Gastrocnemius medialis (tissue), 4 donors: ENCODE results near the gene MRPL23. TPM values are rescaled to one million over a fixed set of nuclear protein-coding genes. Genes with fewer than 3 reads are reported as not detected.
A peak's percentile ranks its signal among the peaks of the same experiment; 100 is the strongest.

Experiments
- ATAC-seq, 2 donors: fragments of 150-250 bp; one replicate each; pipeline ENCODE4 v1.9.1; 2016
- DNase-seq, 2 donors: peaks; one replicate each; pipeline ENCODE4 v3.0.0-alpha.2; 2019
- H3K27ac ChIP-seq, 4 donors: fragments of 200-600 bp; sonication (generic); 1 replicate in 1 of 4; 2 replicates in 3 of 4; pipeline ENCODE4 v1.5.1; 2016 to 2018; ENCODE audit warnings: mild to moderate bottlenecking in 2 of 4, moderate library complexity in 1 of 4
- H3K27me3 ChIP-seq, 3 donors: fragments of 200-600 bp; sonication (generic) in 2 of 3; 1 replicate in 1 of 3; 2 replicates in 2 of 3; pipeline versions ENCODE4 v1.5.1 to v1.6.0; 2016 to 2019; ENCODE audit warnings: mild to moderate bottlenecking in 1 of 3, moderate library complexity in 1 of 3
- H3K36me3 ChIP-seq, 2 donors: fragments of 200-600 bp; sonication (generic) in 1 of 2; one replicate each; pipeline ENCODE4 v1.5.1; 2017 to 2018
- H3K4me1 ChIP-seq, 2 donors: fragments of 200-600 bp; sonication (generic) in 1 of 2; one replicate each; pipeline ENCODE4 v1.5.1; 2016 to 2017; ENCODE audit warnings: mild to moderate bottlenecking in 2 of 2
- H3K4me3 ChIP-seq, 4 donors: fragments of 200-600 bp; sonication (generic) in 3 of 4; 1 replicate in 1 of 4; 2 replicates in 3 of 4; pipeline ENCODE4 v1.5.1; 2016 to 2019; ENCODE audit warnings: mild to moderate bottlenecking in 2 of 4
- H3K9me3 ChIP-seq, 3 donors: fragments of 200-600 bp; sonication (generic) in 2 of 3; 1 replicate in 1 of 3; 2 replicates in 2 of 3; pipeline ENCODE4 v1.5.1; 2016 to 2019
- CTCF ChIP-seq, 5 experiments: fragments of 450-650 bp in 3 of 5; fragments of 200-600 bp in 2 of 5; sonication (generic) in 2 of 5; IDR thresholded peaks in 4 of 5; conservative IDR thresholded peaks in 1 of 5; 1 replicate in 4 of 5; 2 replicates in 1 of 5; pipeline ENCODE4 v1.5.1; 2016 to 2019; ENCODE audit warnings: antibody characterized with exemption in 5 of 5, mild to moderate bottlenecking in 3 of 5, moderate library complexity in 3 of 5
- POLR2A ChIP-seq, 2 donors: fragments of 450-650 bp; IDR thresholded peaks; one replicate each; pipeline ENCODE4 v1.6.1; 2017; ENCODE audit warnings: antibody characterized with exemption in 2 of 2, mild to moderate bottlenecking in 2 of 2, moderate library complexity in 2 of 2
- in situ Hi-C, 4 donors: fragments of 200-750 bp; cut with MboI; loops; one replicate each; pipeline versions ENCODE4 v1.15.0 to v1.8.0; 2017; ENCODE audit warnings: low sequenced_read_pairs in 4 of 4
- intact Hi-C: fragments of 100-400 bp; cut with DNase I; formaldehyde crosslinking; loops from one replicate; pipeline ENCODE4 v1.15.1; 2023; ENCODE audit warnings: low total_unique reads
- total RNA-seq, 4 donors: library from RNA; depleted of rRNA; stranded (reverse); fragments of >200 nt; gene quantifications; one replicate each; pipeline versions ENCODE4 v1.1.0 to v1.2.3, GENCODE V29; 2016

MRPL23 gene
- total RNA-seq, 4 donors from 2014 or later: 128 to 243 (median 187) TPM

DNA sequence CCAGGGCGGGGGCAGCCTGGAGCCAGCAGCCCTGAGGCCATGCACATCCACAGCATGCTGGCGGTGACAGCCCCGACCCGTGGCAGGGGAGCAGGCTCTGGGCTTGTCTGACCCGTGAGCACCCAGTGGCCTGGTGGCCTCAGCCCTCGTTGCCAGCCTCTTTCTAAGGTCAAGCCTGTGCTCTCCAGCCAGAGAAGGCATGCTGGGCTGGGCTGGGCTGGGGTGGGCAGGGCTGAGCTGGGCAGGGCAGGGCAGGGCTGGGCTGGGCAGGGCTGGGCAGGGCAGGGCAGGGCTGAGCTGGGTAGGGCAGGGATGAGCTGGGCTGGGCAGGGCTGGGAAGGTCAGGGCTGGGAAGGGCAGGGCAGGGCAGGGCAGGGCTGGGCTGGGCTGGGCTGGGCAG lies 39.9 kb downstream of the MRPL23 start:
- no peak overlapping the region for H3K4me3 ChIP-seq
- H3K27me3 ChIP-seq: no peaks in the 10 kb centered on the region
- ATAC-seq (peak in 1 of 2 donors; percentile 46), DNase-seq (no peak)
- H3K4me1 ChIP-seq: no peaks in the 10 kb centered on the region
- in situ Hi-C loops (no loop called here), intact Hi-C loops (no loop called here)
- no peak overlapping the region for H3K27ac ChIP-seq
- TF ChIP-seq POLR2A (IDR thresholded peaks at IDR 0.05) (no peak), CTCF (IDR thresholded peaks at IDR 0.05 in 4 of 5, conservative IDR thresholded peaks at IDR 0.05 in 1 of 5) (no peak)
- H3K9me3 ChIP-seq: no peaks in the 10 kb centered on the region
- H3K36me3 ChIP-seq: no peaks in the 10 kb centered on the region

DNA sequence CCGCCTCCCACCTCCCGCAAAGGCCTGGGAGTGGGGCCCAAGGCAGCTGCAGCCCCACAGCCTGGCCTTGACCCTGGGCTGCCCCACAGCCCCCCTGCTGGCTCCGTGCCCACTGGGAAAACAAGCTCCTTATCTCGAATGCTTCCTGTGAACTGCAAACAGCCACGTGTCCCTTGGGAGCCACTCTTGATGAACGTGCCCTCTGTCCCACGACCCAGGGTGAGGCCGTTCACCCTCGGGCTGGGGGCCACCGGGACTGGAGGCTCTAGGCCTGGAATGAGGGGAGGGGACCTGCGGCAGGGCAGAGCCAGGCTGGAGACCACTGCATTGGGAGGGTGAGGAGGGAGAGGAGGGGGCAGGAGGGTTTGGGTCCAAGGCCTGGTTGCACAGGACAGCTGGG lies 41.0 kb downstream of the MRPL23 start:
- H3K4me1 ChIP-seq: no peaks in the 10 kb centered on the region
- H3K36me3 ChIP-seq: no peaks in the 10 kb centered on the region
- H3K27ac ChIP-seq: no peak overlapping the region
- ATAC-seq (no peak), DNase-seq (no peak)
- H3K27me3 ChIP-seq: no peaks in the 10 kb centered on the region
- TF ChIP-seq POLR2A (IDR thresholded peaks at IDR 0.05) (no peak), CTCF (IDR thresholded peaks at IDR 0.05 in 4 of 5, conservative IDR thresholded peaks at IDR 0.05 in 1 of 5) (no peak)
- in situ Hi-C loops: no loop called here
- H3K4me3 ChIP-seq: no peak overlapping the region
- no peaks in the 10 kb centered on the region for H3K9me3 ChIP-seq
- intact Hi-C loops: no loop called here

DNA sequence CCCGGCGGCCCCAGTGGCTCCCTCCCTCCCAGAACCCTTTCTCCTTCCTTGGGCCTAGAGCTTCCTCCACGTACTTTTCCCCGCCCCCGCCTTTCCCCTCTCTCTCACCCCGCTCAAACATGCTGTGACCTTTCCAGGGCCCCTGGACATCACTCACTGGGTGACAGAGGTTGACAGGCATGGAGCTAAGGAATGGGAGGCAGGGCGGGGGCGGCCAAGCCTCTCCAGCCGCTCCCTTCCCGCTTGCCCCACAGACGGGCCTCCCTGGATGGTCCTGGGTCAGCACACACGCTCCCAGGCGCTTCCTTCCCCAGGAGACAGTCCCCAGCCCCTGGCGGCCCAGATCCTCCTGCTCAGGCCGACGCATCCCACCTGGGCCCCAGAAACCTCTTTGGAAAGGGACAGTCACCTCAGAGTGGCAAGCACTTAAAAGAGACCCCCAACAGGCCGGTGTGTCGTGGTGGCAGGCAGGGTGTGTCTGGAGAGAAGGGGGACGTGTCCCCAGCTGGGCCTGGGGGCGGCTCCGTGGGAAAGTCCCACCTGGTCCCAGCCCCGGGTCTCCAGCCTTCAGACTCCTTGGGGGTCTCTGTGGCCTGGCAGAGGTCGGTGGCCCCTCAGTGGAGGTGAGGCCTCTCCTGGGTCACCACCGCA lies 41.7 kb downstream of the MRPL23 start:
- in situ Hi-C loops: no loop called here

GRCh38 chr11:1989953-1990352 lies 42.8 kb downstream of the MRPL23 start:
- H3K27ac ChIP-seq: no peak overlapping the region
- intact Hi-C loops (no loop called here), in situ Hi-C loops (no loop called here)
- H3K4me3 ChIP-seq: no peak overlapping the region
- H3K36me3 ChIP-seq: no peaks in the 10 kb centered on the region
- no peaks in the 10 kb centered on the region for H3K9me3 ChIP-seq
- DNase-seq (no peak), ATAC-seq (no peak)
- H3K4me1 ChIP-seq: no peaks in the 10 kb centered on the region
- TF ChIP-seq POLR2A (IDR thresholded peaks at IDR 0.05) (no peak), CTCF (IDR thresholded peaks at IDR 0.05 in 4 of 5, conservative IDR thresholded peaks at IDR 0.05 in 1 of 5) (no peak)
- H3K27me3 ChIP-seq: no peaks in the 10 kb centered on the region

More for the DNA sequence above, 41.7 kb downstream of the MRPL23 start:
- Histone ChIP-seq H3K27me3 (no peaks in the 10 kb centered on the region), H3K36me3 (no peaks in the 10 kb centered on the region), H3K4me1 (no peaks in the 10 kb centered on the region), H3K27ac (peak overlapping the region in 1 of 4 donors; percentile 18), H3K4me3 (no peak overlapping the region), H3K9me3 (no peaks in the 10 kb centered on the region)
- TF ChIP-seq POLR2A (IDR thresholded peaks at IDR 0.05) (no peak), CTCF (IDR thresholded peaks at IDR 0.05 in 4 of 5, conservative IDR thresholded peaks at IDR 0.05 in 1 of 5) (no peak)
- intact Hi-C loops: no loop called here
- DNase-seq: peak in 1 of 2 donors; percentile 21
- ATAC-seq: peak in 1 of 2 donors; percentile 8
